HuH-7 (cell line): ENCODE measurements around the gene WWP2.
"Not testable (repeated sequence)": the region's sequence is repeated elsewhere in the genome, so short reads cannot be mapped to it uniquely, and the experiment has no call there.

Source experiments
- DNase-seq: peaks from one replicate; pipeline ENCODE4 v3.0.0; 2011; ENCODE audit warnings: low spot score

Gene WWP2

GRCh38 chr16:69943241-69944036 lies 181.3 kb downstream of the WWP2 start:
- DNase-seq = not testable (repeated sequence)

GRCh38 chr16:69950411-69950810 lies 188.3 kb downstream of the WWP2 start:
- DNase-seq = not testable (repeated sequence)

- not testable (repeated sequence) for DNase-seq
These were observed 189.0 kb downstream of the WWP2 start, which contains the start of gene CLEC18A for GRCh38 chr16:69951017-69951671. Gene CLEC18A (plus strand): TSS chr16:69951334. CDS start chr16:69951367, 33 bp downstream.

GRCh38 chr16:69951672-69952031 lies 189.5 kb downstream of the WWP2 start:
- not testable (repeated sequence) for DNase-seq

GRCh38 chr16:69952116-69952515 lies 190.0 kb downstream of the WWP2 start:
- not testable (repeated sequence) for DNase-seq

GRCh38 chr16:69952572-69953355 lies 190.6 kb downstream of the WWP2 start:
- DNase-seq = not testable (repeated sequence)

DNA sequence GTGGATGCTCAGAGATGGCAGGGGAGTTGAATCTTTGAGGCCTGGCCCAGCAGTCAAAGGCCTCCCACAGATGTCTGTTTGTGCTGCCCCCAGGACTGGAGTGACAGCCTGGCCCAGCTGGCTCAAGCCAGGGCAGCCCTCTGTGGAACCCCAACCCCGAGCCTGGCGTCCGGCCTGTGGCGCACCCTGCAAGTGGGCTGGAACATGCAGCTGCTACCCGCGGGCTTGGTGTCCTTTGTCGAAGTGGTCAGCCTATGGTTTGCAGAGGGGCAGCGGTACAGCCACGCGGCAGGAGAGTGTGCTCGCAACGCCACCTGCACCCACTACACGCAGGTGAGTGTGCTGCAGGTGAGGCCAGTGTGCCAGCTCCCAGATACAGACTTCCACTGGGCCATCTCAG lies 192.1 kb downstream of the WWP2 start:
- not testable (repeated sequence) for DNase-seq

GRCh38 chr16:69963312-69963711 lies 201.2 kb downstream of the WWP2 start:
- DNase-seq = not testable (repeated sequence)

DNA sequence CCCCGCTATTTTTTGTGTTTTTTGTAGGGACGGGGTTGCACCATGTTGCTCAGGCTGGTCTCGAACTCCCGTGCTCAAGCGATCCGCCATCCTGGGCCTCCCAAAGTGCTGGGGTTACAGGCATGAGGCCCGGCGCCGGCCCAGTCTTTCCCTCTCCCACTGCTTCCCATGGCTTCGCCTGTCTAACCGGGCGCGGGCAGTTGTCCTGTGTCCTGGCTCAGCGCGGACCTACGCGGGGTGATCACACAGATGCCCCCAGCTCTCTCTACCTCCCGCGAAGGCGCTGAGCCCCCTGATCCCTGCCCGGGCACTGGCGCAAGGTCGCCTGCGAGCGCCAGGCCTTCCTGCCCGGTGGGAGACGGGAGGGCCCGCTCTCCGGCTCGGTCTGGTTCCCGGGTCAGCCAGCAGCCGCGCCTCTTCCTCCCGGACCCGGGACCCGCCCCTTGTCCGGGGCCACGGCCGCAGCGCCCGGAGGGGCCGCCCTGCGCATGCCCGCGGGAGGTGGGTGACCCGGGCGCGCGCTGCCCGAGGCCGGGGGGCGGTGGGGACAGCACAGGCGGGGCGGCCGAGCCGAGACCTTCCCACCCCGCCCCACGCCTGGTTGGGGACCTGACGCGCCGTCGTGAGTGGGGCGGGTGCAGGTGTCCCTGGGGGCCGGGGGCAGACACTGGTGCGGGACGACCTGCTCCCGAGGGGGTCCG lies 203.0 kb downstream of the WWP2 start:
- DNase-seq = not testable (repeated sequence)

GRCh38 chr16:69965661-69966054 lies 203.5 kb downstream of the WWP2 start:
- not testable (repeated sequence) for DNase-seq

- not testable (repeated sequence) for DNase-seq
These were observed 205.6 kb downstream of the WWP2 start for GRCh38 chr16:69967688-69968087.

GRCh38 chr16:69968125-69968524 lies 206.0 kb downstream of the WWP2 start:
- not testable (repeated sequence) for DNase-seq

DNA sequence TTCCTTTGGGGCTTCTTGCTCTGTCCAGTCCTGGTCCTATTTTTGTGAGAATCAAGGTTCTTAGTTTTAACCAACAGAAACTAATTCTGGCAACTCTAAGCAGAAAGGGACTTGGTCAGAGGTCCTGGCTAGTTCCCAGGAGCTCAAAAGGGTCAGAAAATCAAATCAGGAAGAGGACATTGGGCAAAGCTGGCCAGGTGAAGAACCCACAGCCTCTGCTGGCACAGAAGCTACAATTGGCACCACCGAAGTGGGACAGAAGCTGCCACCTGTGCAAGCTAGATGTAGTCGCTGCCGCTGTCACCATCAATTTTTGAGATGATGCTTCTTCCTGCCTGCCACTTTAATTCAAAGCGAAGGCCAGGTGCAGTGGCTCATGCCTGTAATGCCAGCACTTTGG lies 207.5 kb downstream of the WWP2 start:
- not testable (repeated sequence) for DNase-seq

DNA sequence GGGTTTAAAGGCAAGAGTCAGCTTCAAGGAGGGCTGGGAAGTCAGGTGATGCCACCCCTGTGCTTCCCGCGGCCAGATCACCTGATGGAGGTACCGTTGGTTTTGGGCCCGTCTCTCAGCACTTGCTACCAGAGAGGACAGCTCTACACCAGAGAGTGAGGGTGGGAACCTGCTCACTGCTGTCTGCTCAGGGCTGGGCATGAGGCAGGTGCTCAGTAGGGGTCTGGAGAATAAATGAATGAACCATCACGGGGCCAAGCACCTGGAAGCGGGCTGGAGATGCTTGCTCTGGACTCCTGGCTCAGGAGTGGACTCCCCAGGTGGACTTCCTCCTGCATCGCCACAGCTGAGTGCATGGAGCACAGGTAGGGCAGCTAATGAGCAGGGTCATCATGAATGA lies 210.0 kb downstream of the WWP2 start:
- not testable (repeated sequence) for DNase-seq

DNA sequence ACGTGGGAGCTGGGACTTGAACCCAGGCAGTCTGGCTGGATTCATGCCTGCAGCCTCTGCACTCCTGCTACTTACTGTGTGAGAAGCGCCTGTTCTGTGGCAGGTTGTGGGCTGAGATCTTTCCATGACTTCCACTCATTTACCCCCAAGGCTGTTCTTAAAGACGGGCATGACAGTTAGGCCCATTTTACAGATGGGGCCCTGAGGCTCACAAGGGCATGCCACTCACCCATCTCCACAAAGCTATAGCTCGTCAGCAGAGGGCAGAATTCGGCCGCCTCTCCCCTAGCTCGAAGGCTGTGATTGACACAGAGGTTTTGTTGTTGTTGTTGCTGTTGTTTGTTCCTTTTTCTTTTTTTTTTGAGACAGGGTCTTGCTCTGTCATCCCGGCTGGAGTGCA lies 210.8 kb downstream of the WWP2 start:
- not testable (repeated sequence) for DNase-seq

DNA sequence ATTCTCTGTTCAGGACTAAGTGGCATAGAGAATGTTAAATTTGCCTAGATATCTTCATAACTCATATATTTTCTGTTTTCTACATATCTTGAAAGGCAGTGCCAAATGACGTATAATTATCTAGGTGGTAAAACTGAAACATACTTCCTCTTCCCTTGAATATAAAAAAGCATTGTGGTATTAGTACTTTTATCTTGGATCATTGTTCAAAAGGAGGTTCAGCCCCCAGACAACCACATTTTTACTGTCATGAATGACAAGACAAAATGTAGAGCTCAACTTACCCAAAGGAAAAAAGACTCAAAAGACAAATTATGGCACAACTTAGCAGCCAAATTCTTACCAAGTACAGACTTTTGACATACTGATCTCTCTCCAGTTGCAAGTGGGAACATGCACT lies 223.1 kb downstream of the WWP2 start:
- DNase-seq = not testable (repeated sequence)
